ENCODE results near the gene APOA4. TPM values are rescaled to one million over a fixed set of nuclear protein-coding genes. Genes with fewer than 3 reads are reported as not detected.

The APOA4 gene
- total and polyA plus RNA-seq, 2 of the 13 experiments (the other 11 are each of a cell fraction or from before 2014, with no cell fraction given), result 3.8 to 7.2 TPM

- TF ChIP-seq, protein P1, sequence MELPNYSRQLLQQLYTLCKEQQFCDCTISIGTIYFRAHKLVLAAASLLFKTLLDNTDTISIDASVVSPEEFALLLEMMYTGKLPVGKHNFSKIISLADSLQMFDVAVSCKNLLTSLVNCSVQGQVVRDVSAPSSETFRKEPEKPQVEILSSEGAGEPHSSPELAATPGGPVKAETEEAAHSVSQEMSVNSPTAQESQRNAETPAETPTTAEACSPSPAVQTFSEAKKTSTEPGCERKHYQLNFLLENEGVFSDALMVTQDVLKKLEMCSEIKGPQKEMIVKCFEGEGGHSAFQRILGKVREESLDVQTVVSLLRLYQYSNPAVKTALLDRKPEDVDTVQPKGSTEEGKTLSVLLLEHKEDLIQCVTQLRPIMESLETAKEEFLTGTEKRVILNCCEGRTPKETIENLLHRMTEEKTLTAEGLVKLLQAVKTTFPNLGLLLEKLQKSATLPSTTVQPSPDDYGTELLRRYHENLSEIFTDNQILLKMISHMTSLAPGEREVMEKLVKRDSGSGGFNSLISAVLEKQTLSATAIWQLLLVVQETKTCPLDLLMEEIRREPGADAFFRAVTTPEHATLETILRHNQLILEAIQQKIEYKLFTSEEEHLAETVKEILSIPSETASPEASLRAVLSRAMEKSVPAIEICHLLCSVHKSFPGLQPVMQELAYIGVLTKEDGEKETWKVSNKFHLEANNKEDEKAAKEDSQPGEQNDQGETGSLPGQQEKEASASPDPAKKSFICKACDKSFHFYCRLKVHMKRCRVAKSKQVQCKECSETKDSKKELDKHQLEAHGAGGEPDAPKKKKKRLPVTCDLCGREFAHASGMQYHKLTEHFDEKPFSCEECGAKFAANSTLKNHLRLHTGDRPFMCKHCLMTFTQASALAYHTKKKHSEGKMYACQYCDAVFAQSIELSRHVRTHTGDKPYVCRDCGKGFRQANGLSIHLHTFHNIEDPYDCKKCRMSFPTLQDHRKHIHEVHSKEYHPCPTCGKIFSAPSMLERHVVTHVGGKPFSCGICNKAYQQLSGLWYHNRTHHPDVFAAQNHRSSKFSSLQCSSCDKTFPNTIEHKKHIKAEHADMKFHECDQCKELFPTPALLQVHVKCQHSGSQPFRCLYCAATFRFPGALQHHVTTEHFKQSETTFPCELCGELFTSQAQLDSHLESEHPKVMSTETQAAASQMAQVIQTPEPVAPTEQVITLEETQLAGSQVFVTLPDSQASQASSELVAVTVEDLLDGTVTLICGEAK (IDR thresholded peaks at IDR 0.05), result no peak
- TF ChIP-seq, protein P1 (CRISPR knock-in tag; IDR thresholded peaks at IDR 0.05), result no peak; the same call in 1 of the 2 replicates
- no peak for TF ChIP-seq JUNB (CRISPR knock-in tag; IDR thresholded peaks at IDR 0.05; ENCODE audit: borderline replicate concordance)
- TF ChIP-seq TOE1 (CRISPR knock-in tag; IDR thresholded peaks at IDR 0.05), result no peak
- TF ChIP-seq MAFF (IDR thresholded peaks at IDR 0.05; ENCODE audit: low read depth, low read length), result no peak
- TF ChIP-seq CREB1 (IDR thresholded peaks at IDR 0.05), result no peak
- no peak for TF ChIP-seq CREB1 (CRISPR knock-in tag; IDR thresholded peaks at IDR 0.05)
These were observed 5.8 kb upstream of the APOA4 start (continued) for GRCh38 chr11:116828632-116829524.

Measured in HepG2 (cell line).